ENCODE results near the gene TCF23.

TCF23 gene

GRCh38 chr2:27201675-27202074 lies 52.9 kb downstream of the TCF23 start:
- H3K9ac ChIP-seq, result no peak overlapping the region
- no peak for TF ChIP-seq Cebpa-rat (IDR thresholded peaks at IDR 0.05)
- no peak overlapping the region for H3K27ac ChIP-seq
- no peaks in the 10 kb centered on the region for H3K4me1 ChIP-seq
- H3K9me3 ChIP-seq, result no peaks in the 10 kb centered on the region
- no peak overlapping the region for H3K4me3 ChIP-seq
- no peak overlapping the region for H3K4me2 ChIP-seq
- peaks cover 80% of the 10 kb centered on the region for H3K36me3 ChIP-seq
- no peaks in the 10 kb centered on the region for H3K27me3 ChIP-seq
- H4K20me1 ChIP-seq, result peaks cover 5% of the 10 kb centered on the region; the same call in 1 of the 2 replicates

- H4K20me1 ChIP-seq, result peaks cover 7% of the 10 kb centered on the region; the same call in 1 of the 2 replicates
- no peak overlapping the region for H3K4me2 ChIP-seq
- no peak overlapping the region for H3K27ac ChIP-seq
- H3K4me1 ChIP-seq, result 0 out of 2 replicates have a peak, but pooled peaks cover 1% of the 10 kb centered on the region
- no peak overlapping the region for H3K9ac ChIP-seq
- TF ChIP-seq Cebpa-rat (IDR thresholded peaks at IDR 0.05), result no peak
- H3K36me3 ChIP-seq, result peaks cover 92% of the 10 kb centered on the region
- H3K4me3 ChIP-seq, result no peak overlapping the region
- no peaks in the 10 kb centered on the region for H3K9me3 ChIP-seq
- H3K27me3 ChIP-seq, result no peaks in the 10 kb centered on the region
These were observed 54.0 kb downstream of the TCF23 start for GRCh38 chr2:27202854-27203253.

GRCh38 chr2:27203741-27204140 lies 54.9 kb downstream of the TCF23 start:
- H3K4me2 ChIP-seq, result no peak overlapping the region
- peaks cover 15% of the 10 kb centered on the region; the same call in 1 of the 2 replicates for H4K20me1 ChIP-seq
- H3K9me3 ChIP-seq, result no peaks in the 10 kb centered on the region
- no peak for TF ChIP-seq Cebpa-rat (IDR thresholded peaks at IDR 0.05)
- peaks cover 99% of the 10 kb centered on the region for H3K36me3 ChIP-seq
- no peaks in the 10 kb centered on the region for H3K27me3 ChIP-seq
- H3K4me1 ChIP-seq, result peaks cover 10% of the 10 kb centered on the region; the same call in 1 of the 2 replicates
- H3K9ac ChIP-seq, result no peak overlapping the region
- no peak overlapping the region for H3K27ac ChIP-seq
- H3K4me3 ChIP-seq, result no peak overlapping the region

- Histone ChIP-seq H3K4me2 (no peak overlapping the region), H3K27me3 (no peaks in the 10 kb centered on the region), H3K27ac (no peak overlapping the region), H4K20me1 (peaks cover 15% of the 10 kb centered on the region; the same call in 1 of the 2 replicates), H3K4me1 (peaks cover 19% of the 10 kb centered on the region), H3K9me3 (no peaks in the 10 kb centered on the region), H3K36me3 (peaks cover 99% of the 10 kb centered on the region), H3K4me3 (no peak overlapping the region), H3K9ac (no peak overlapping the region)
- TF ChIP-seq Cebpa-rat (IDR thresholded peaks at IDR 0.05), result no peak
These were observed 55.8 kb downstream of the TCF23 start for GRCh38 chr2:27204566-27204965.

DNA sequence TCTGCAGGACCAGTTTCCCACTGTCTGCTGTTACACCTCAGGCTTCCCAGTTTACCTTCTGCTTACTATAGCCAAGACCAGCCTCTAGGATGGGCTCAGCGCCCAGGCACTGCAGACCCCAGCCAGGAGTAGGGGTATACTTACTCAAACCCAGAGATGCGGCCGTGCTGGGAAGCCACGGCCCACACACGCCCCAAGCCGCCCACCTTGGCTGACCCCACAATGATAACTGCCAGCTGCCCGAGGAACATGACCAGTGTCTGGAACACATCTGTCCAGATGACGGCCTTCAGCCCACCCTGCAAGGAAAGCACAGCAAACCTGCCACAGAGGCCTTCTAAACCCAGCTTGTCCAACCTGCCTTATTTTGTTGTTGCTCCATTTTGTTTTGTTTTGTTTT lies 56.4 kb downstream of the TCF23 start:
- Histone ChIP-seq H3K27me3 (no peaks in the 10 kb centered on the region), H3K36me3 (peaks cover 94% of the 10 kb centered on the region), H3K9me3 (no peaks in the 10 kb centered on the region), H3K4me2 (no peak overlapping the region), H3K4me3 (no peak overlapping the region), H3K9ac (no peak overlapping the region), H3K4me1 (peaks cover 25% of the 10 kb centered on the region), H3K27ac (no peak overlapping the region), H4K20me1 (peaks cover 15% of the 10 kb centered on the region; the same call in 1 of the 2 replicates)
- TF ChIP-seq Cebpa-rat (IDR thresholded peaks at IDR 0.05), result no peak

GRCh38 chr2:27206346-27206745 lies 57.5 kb downstream of the TCF23 start:
- H4K20me1 ChIP-seq, result peaks cover 15% of the 10 kb centered on the region; the same call in 1 of the 2 replicates
- peaks cover 36% of the 10 kb centered on the region for H3K4me1 ChIP-seq
- no peak overlapping the region for H3K4me2 ChIP-seq
- H3K9me3 ChIP-seq, result no peaks in the 10 kb centered on the region
- H3K27me3 ChIP-seq, result no peaks in the 10 kb centered on the region
- peaks cover 84% of the 10 kb centered on the region for H3K36me3 ChIP-seq
- H3K27ac ChIP-seq, result no peak overlapping the region
- H3K9ac ChIP-seq, result no peak overlapping the region
- no peak overlapping the region for H3K4me3 ChIP-seq
- TF ChIP-seq Cebpa-rat (IDR thresholded peaks at IDR 0.05), result no peak

Measured in BLaER1 (cell line).